Ectodermal cell (in vitro differentiated cells): ENCODE measurements around the gene CPNE1. TPM values are rescaled to one million over a fixed set of nuclear protein-coding genes. Genes with fewer than 3 reads are reported as not detected.
A peak's percentile ranks its signal among the peaks of the same experiment; 100 is the strongest.
"Not testable (repeated sequence)": the region's sequence is repeated elsewhere in the genome, so short reads cannot be mapped to it uniquely, and the experiment has no call there.

Experiments used
- H3K27ac ChIP-seq: 2 replicates; pipeline ENCODE4 v1.7.0; 2013; ENCODE audit warnings: mild to moderate bottlenecking, low read depth, low read length; ENCODE audit not compliant: insufficient read depth, poor library complexity, severe bottlenecking
- H3K27me3 ChIP-seq: 2 replicates; pipeline ENCODE4 v1.7.0; 2013; ENCODE audit warnings: mild to moderate bottlenecking, low read length; ENCODE audit not compliant: insufficient read depth, control insufficient read depth, poor library complexity, severe bottlenecking
- H3K36me3 ChIP-seq: one replicate; pipeline ENCODE4 v1.7.0; 2013; ENCODE audit warnings: low read length; ENCODE audit not compliant: control insufficient read depth, insufficient read depth
- H3K4me1 ChIP-seq: one replicate; pipeline ENCODE4 v1.7.0; 2013; ENCODE audit warnings: low read length; ENCODE audit not compliant: control insufficient read depth, insufficient read depth
- H3K4me3 ChIP-seq: 2 replicates; pipeline ENCODE4 v1.7.0; 2013; ENCODE audit warnings: low read depth, low read length, control low read depth; ENCODE audit not compliant: insufficient read depth
- H3K9me3 ChIP-seq: 2 replicates; pipeline ENCODE4 v1.7.0; 2013; ENCODE audit warnings: mild to moderate bottlenecking, low read length, moderate library complexity; ENCODE audit not compliant: control insufficient read depth
- WGBS, 2 experiments: methylation state at CpG; one replicate each; pipeline ENCODE4 v1.1.7; 2013; ENCODE audit warnings: missing lambda C conversion rate in 2 of 2; 5-methylcytosine and 5-hydroxymethylcytosine counted together
- polyA plus RNA-seq, 4 experiments: library from polyadenylated mRNA; stranded (reverse); fragments of 50-300 nt; gene quantifications; one replicate each; pipeline ENCODE4 v1.2.3, GENCODE V29; 2013

The CPNE1 gene
- 358 TPM for polyA plus RNA-seq (2013, experiment 1 of 4)
- polyA plus RNA-seq (2013, experiment 2 of 4): 299 TPM
- polyA plus RNA-seq (2013, experiment 3 of 4): 299 TPM
- polyA plus RNA-seq (2013, experiment 4 of 4): 311 TPM

- WGBS, 2 experiments: 1 to 2% methylated on average over 61 of the region's 61 CpGs
- peak within 1 kb of the TSS; percentile 98 for H3K4me3 ChIP-seq
- H3K4me1 ChIP-seq: no peaks in the 10 kb centered on the region
- H3K36me3 ChIP-seq: no peaks in the 10 kb centered on the region
- no peaks in the 10 kb centered on the region for H3K9me3 ChIP-seq
- H3K27ac ChIP-seq: peak within 1 kb of the TSS; percentile 96
- no peaks in the 10 kb centered on the region for H3K27me3 ChIP-seq
These were observed at the start of gene CPNE1, which contains the start of gene RBM12 for GRCh38 chr20:35664466-35665206. CPNE1 (minus strand) TSS chr20:35664900; CDS start chr20:35632923, 31,977 bp downstream. RBM12 (minus strand) TSS chr20:35664900; CDS start chr20:35655322, 9,578 bp downstream.

GRCh38 chr20:35714127-35714526, 49.4 kb upstream of the CPNE1 start:
- Histone ChIP-seq H3K36me3 (peaks cover 76% of the 10 kb centered on the region), H3K9me3 (no peaks in the 10 kb centered on the region), H3K27ac (no peak overlapping the region), H3K4me3 (no peak overlapping the region), H3K27me3 (no peaks in the 10 kb centered on the region), H3K4me1 (no peaks in the 10 kb centered on the region)
- WGBS, 2 experiments: 95 to 98% methylated on average over 4 of the region's 4 CpGs

DNA sequence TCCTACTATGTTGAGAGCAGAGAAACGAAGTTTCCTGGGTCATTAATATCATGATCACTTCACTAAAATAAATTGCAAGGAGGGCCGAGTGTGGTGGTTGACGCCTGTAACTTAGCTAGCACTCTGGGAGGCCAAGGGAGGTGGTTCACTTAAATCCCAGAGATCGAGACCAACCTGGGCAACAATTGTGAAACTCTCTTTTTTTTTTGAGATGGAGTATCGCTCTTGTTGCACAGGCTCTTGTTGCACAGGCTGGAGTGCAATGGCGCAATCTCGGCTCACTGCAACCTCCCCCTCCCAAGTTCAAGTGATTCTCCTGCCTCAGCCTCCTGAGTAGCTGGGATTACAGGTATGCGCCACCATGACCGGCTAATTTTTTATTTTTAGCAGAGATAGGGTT, 48.4 kb upstream of the CPNE1 start:
- not testable (repeated sequence) for H3K9me3 ChIP-seq, H3K4me1 ChIP-seq, H3K27ac ChIP-seq, H3K4me3 ChIP-seq, H3K27me3 ChIP-seq
- 93 to 95% methylated on average over 9 of the region's 9 CpGs for WGBS, 2 experiments
- peaks cover 74% of the 10 kb centered on the region for H3K36me3 ChIP-seq

DNA sequence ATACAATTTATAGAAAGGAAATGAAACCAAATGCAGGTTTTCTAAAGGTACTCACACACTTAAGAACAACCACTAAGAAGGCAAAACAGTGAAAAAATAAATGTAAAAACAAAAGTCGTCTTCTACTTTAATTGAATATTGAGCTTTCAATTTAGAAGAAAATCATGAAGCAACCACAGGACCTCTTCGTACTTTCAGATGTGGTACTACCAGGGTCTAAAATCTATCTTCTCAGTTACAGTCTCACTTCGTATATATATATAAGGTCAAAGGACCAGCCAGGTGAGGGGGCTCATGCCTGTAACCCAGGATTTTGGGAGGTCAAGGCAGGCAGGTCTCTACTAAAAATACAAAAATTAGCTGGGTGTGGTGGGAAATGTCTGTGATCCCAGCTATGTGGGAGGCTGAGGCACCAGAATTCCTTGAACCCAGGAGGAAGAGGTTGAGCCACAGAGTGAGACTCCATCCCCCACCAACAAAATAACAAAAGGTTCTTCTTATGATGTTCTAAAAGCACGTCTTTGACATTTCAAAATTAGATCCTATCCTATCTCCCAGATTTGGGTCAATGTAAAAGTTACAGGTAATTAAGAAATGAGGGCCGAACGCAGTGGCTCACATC, 47.0 kb upstream of the CPNE1 start:
- no peaks in the 10 kb centered on the region for H3K4me1 ChIP-seq
- no peak overlapping the region for H3K4me3 ChIP-seq
- no peaks in the 10 kb centered on the region for H3K27me3 ChIP-seq
- 93 to 96% methylated on average over 6 of the region's 6 CpGs for WGBS, 2 experiments
- no peaks in the 10 kb centered on the region for H3K9me3 ChIP-seq
- peaks cover 66% of the 10 kb centered on the region for H3K36me3 ChIP-seq
- no peak overlapping the region for H3K27ac ChIP-seq

DNA sequence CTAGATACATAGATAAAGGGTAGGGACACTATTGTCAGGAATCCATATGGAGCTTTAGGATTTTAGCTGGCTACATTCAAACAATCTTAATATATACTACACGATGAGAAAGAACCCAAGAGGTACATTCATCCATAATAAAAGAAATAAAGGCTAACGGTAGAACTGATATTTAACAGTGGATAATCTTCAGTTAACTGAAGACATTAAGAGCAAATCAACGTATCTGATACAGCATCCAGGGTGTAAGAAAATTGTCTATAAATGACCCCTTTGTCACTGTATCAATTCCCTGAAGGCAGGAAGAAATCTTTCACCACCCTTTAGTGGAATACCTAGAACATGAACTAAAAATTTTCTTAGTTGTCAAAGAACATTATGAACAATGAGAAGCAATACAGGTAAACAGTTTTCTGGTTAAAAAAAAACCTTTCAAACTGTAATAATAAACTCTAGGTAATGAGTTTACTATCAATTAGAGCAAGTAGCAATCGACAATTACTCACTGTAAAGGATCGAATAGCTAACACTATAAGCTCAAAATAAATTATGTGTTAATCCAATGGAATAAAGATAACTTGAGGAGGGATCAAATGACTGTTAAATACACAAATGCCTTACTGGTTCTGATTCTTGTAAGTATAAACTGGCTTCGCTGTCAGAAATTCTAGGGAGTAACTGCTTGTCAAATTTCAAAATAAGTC, 46.3 kb upstream of the CPNE1 start:
- WGBS, 2 experiments: 94 to 100% methylated on average over 2 to 6 of the region's 6 CpGs
- Histone ChIP-seq H3K9me3 (no peaks in the 10 kb centered on the region), H3K27ac (no peak overlapping the region), H3K27me3 (no peaks in the 10 kb centered on the region), H3K4me1 (no peaks in the 10 kb centered on the region), H3K4me3 (no peak overlapping the region), H3K36me3 (peaks cover 66% of the 10 kb centered on the region)

- no peak overlapping the region for H3K4me3 ChIP-seq
- H3K4me1 ChIP-seq: no peaks in the 10 kb centered on the region
- H3K36me3 ChIP-seq: peaks cover 65% of the 10 kb centered on the region
- H3K27ac ChIP-seq: no peak overlapping the region
- H3K9me3 ChIP-seq: no peaks in the 10 kb centered on the region
- H3K27me3 ChIP-seq: no peaks in the 10 kb centered on the region
These were observed 45.3 kb upstream of the CPNE1 start for GRCh38 chr20:35710039-35710438.

DNA sequence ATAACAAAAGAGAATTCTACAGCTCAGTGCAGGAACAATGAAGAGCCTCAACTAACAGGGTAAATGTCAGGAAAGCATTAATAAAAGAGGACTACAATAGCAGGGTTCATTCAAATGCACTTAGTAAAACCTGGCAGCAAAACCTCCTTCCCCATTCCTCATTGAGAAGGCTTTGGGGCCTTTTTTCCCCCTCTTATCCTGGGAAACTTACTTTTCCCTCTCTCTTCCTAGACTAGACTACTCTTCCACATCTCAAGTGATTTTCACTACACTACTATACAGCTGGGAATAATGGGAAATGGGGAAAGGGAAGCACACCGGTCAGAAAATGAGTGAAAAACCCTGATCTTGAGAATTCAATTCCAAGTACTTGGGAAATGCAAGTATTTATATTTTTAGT, 44.6 kb upstream of the CPNE1 start:
- 100% methylated on average over 1 of the region's 1 CpG; no CpG with 5 or more reads in 1 of the 2 experiments for WGBS, 2 experiments

DNA sequence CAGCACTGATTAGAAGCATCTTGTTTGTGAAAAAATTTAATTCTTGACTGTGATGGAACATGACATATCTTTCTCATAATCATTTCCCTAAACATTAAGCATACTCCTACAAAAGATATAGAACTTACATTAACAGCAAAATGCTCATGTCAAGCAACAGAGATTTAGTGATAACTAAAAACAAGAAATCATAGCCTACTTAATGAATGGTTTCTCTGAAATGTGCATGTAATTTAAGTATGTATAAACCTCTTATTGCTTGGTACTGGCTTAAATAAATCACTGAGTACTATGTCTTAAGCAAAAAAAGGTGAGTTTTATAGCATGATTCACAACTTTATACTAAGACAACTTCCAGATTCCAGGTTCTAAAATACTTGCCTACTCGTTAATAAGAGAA, 43.8 kb upstream of the CPNE1 start:
- Histone ChIP-seq H3K9me3 (no peaks in the 10 kb centered on the region), H3K4me1 (no peaks in the 10 kb centered on the region), H3K27ac (no peak overlapping the region), H3K4me3 (no peak overlapping the region), H3K27me3 (no peaks in the 10 kb centered on the region), H3K36me3 (peaks cover 70% of the 10 kb centered on the region)
- WGBS, 2 experiments: 94 to 100% methylated on average over 1 of the region's 1 CpG

More for the DNA sequence above, 44.6 kb upstream of the CPNE1 start:
- Histone ChIP-seq H3K4me1 (no peaks in the 10 kb centered on the region), H3K9me3 (no peaks in the 10 kb centered on the region), H3K36me3 (peaks cover 70% of the 10 kb centered on the region), H3K27ac (no peak overlapping the region), H3K4me3 (no peak overlapping the region), H3K27me3 (no peaks in the 10 kb centered on the region)

- peaks cover 61% of the 10 kb centered on the region for H3K36me3 ChIP-seq
- 93 to 96% methylated on average over 13 of the region's 17 CpGs for WGBS, 2 experiments
- not testable (repeated sequence) for H3K27ac ChIP-seq, H3K27me3 ChIP-seq, H3K4me1 ChIP-seq, H3K4me3 ChIP-seq, H3K9me3 ChIP-seq
These were observed 42.2 kb upstream of the CPNE1 start for GRCh38 chr20:35706591-35707529.
